ENCODE results near the gene SCUBE2. TPM values are rescaled to one million over a fixed set of nuclear protein-coding genes. Genes with fewer than 3 reads are reported as not detected.

The SCUBE2 gene
- total RNA-seq, 1 experiment from 2014 or later = 2.6 TPM

- no peak for DNase-seq (ENCODE audit: low read depth, low spot score)
Measured at GRCh38 chr11:9081153-9081552, 10.2 kb downstream of the SCUBE2 start.

GRCh38 chr11:9078113-9079086 is 13.0 kb downstream of the SCUBE2 start:
- in situ Hi-C loops (cut with HindIII; ENCODE audit: low pct_unique_long_range_greater_than_20kb, low sequenced_read_pairs) = no loop called here
- no peak for DNase-seq (ENCODE audit: low read depth, low spot score)

More at GRCh38 chr11:9081153-9081552, 10.2 kb downstream of the SCUBE2 start:
- in situ Hi-C loops (cut with HindIII; ENCODE audit: low pct_unique_long_range_greater_than_20kb, low sequenced_read_pairs) = no loop called here

GRCh38 chr11:9077164-9077563 is 14.2 kb downstream of the SCUBE2 start:
- no peak for DNase-seq (ENCODE audit: low read depth, low spot score)
- in situ Hi-C loops (cut with HindIII; ENCODE audit: low pct_unique_long_range_greater_than_20kb, low sequenced_read_pairs) = no loop called here

- in situ Hi-C loops (cut with HindIII; ENCODE audit: low pct_unique_long_range_greater_than_20kb, low sequenced_read_pairs) = no loop called here
Measured at GRCh38 chr11:9076661-9077060, 14.7 kb downstream of the SCUBE2 start.

GRCh38 chr11:9076046-9076445 is 15.4 kb downstream of the SCUBE2 start:
- in situ Hi-C loops (cut with HindIII; ENCODE audit: low pct_unique_long_range_greater_than_20kb, low sequenced_read_pairs) = no loop called here
- DNase-seq (ENCODE audit: low read depth, low spot score) = no peak

More at GRCh38 chr11:9076661-9077060, 14.7 kb downstream of the SCUBE2 start:
- DNase-seq (ENCODE audit: low read depth, low spot score) = no peak

- no peak for DNase-seq (ENCODE audit: low read depth, low spot score)
- in situ Hi-C loops (cut with HindIII; ENCODE audit: low pct_unique_long_range_greater_than_20kb, low sequenced_read_pairs) = no loop called here
Measured at GRCh38 chr11:9075556-9075955, 15.8 kb downstream of the SCUBE2 start.

- in situ Hi-C loops (cut with HindIII; ENCODE audit: low pct_unique_long_range_greater_than_20kb, low sequenced_read_pairs) = no loop called here
- DNase-seq (ENCODE audit: low read depth, low spot score) = no peak
Measured at GRCh38 chr11:9074338-9075029, 16.9 kb downstream of the SCUBE2 start.

- DNase-seq (ENCODE audit: low read depth, low spot score) = no peak
- in situ Hi-C loops (cut with HindIII; ENCODE audit: low pct_unique_long_range_greater_than_20kb, low sequenced_read_pairs) = no loop called here
Measured at GRCh38 chr11:9073466-9074225, 17.8 kb downstream of the SCUBE2 start.

- no peak for DNase-seq (ENCODE audit: low read depth, low spot score)
Measured at GRCh38 chr11:9072626-9073176, 18.7 kb downstream of the SCUBE2 start.

GRCh38 chr11:9071692-9072091 is 19.7 kb downstream of the SCUBE2 start:
- DNase-seq (ENCODE audit: low read depth, low spot score) = no peak
- in situ Hi-C loops (cut with HindIII; ENCODE audit: low pct_unique_long_range_greater_than_20kb, low sequenced_read_pairs) = no loop called here

More at GRCh38 chr11:9072626-9073176, 18.7 kb downstream of the SCUBE2 start:
- in situ Hi-C loops (cut with HindIII; ENCODE audit: low pct_unique_long_range_greater_than_20kb, low sequenced_read_pairs) = no loop called here

- DNase-seq (ENCODE audit: low read depth, low spot score) = no peak
- in situ Hi-C loops (cut with HindIII; ENCODE audit: low pct_unique_long_range_greater_than_20kb, low sequenced_read_pairs) = no loop called here
Measured at GRCh38 chr11:9070749-9071491, 20.5 kb downstream of the SCUBE2 start.

GRCh38 chr11:9069862-9070470 is 21.4 kb downstream of the SCUBE2 start:
- DNase-seq (ENCODE audit: low read depth, low spot score) = no peak
- in situ Hi-C loops (cut with HindIII; ENCODE audit: low pct_unique_long_range_greater_than_20kb, low sequenced_read_pairs) = no loop called here

GRCh38 chr11:9069256-9069655 is 22.1 kb downstream of the SCUBE2 start:
- DNase-seq (ENCODE audit: low read depth, low spot score) = no peak
- in situ Hi-C loops (cut with HindIII; ENCODE audit: low pct_unique_long_range_greater_than_20kb, low sequenced_read_pairs) = no loop called here

- in situ Hi-C loops (cut with HindIII; ENCODE audit: low pct_unique_long_range_greater_than_20kb, low sequenced_read_pairs) = no loop called here
- no peak for DNase-seq (ENCODE audit: low read depth, low spot score)
Measured at GRCh38 chr11:9066433-9066925, 24.9 kb downstream of the SCUBE2 start.

GRCh38 chr11:9065607-9066432 is 25.6 kb downstream of the SCUBE2 start:
- in situ Hi-C loops (cut with HindIII; ENCODE audit: low pct_unique_long_range_greater_than_20kb, low sequenced_read_pairs) = no loop called here
- DNase-seq (ENCODE audit: low read depth, low spot score) = no peak

GRCh38 chr11:9061807-9062206 is 29.6 kb downstream of the SCUBE2 start:
- no peak for DNase-seq (ENCODE audit: low read depth, low spot score)
- in situ Hi-C loops (cut with HindIII; ENCODE audit: low pct_unique_long_range_greater_than_20kb, low sequenced_read_pairs) = no loop called here

Measured in SK-MEL-5 (cell line).